Inflammatory macrophage treated with lipopolysaccharide for 1 hour (primary cell): Measurements from ENCODE around the gene ERC2.
"Not testable (repeated sequence)": the region's sequence is repeated elsewhere in the genome, so short reads cannot be mapped to it uniquely, and the experiment has no call there.

Source experiments
- DNase-seq, 2 donors: peaks; one replicate each; pipeline ENCODE4 v3.0.0-alpha.2; 2020 to 2022

Gene ERC2

DNA sequence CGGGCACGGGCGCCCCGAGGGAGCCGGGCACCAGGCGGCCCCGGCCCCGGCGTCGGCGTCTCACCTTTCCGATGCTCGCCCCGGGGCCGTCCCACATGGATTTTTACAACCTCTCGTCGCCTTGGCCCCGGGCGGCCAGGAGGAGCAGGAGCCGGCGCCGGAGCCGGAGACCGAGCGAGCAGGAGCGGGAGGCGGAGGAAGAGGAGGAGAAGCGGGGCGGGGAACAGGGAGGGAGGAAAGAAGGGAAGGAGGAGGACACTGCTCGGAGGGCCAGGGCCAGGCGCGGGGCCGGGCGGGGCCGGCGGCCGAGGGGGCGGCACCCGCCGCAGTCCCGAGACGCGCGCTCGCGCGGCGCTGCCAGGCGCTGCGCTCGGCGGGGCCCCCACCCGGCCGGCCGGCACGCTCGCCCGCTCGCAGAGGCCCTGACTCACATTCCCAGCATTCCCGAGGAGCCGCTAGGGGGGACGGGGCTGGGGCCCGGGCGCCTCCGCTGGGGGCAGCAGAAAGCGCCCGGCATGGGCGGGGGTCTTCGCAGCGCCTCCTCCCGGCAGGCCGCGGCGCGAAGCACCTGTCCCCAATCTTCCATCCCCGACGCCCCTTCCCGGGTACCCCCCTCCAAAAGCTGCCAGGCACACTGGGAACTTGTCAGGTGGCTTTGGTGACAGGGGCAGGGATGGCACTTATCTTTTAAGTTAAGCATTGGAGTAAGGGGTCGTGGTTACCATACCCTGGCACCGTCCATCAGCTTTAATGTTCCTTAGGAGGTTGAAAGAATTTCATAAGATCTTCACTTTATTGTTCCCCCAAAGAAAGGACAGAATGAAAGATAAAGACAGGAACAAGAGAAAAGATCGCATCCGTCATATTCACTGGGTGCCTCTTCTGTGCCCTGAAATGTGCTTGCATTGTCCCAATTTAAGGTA is at the start of gene ERC2:
TSS of gene ERC2 (minus strand) at position 284 of the 923 bp plus-strand sequence.
- DNase-seq, result no peak

DNA sequence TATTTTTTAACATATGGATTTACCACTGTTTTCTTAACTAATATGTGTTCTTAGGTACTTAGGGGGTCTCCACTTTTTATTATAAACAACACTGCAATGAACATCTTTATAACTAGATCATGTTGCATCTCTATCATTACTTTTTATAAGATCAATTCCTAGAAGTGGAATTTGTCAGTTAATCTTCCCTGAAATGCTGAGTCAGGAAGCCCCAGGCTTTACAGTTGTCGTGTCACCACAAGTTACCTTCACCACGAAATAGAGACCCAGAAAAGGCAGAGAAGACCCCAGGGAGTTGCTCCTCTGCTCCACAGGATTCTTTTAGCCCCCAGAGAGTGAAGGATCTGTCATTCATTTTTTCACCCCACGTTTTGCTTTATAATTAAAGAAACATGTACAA is 34.5 kb upstream of the ERC2 start:
- DNase-seq, result no peak

DNA sequence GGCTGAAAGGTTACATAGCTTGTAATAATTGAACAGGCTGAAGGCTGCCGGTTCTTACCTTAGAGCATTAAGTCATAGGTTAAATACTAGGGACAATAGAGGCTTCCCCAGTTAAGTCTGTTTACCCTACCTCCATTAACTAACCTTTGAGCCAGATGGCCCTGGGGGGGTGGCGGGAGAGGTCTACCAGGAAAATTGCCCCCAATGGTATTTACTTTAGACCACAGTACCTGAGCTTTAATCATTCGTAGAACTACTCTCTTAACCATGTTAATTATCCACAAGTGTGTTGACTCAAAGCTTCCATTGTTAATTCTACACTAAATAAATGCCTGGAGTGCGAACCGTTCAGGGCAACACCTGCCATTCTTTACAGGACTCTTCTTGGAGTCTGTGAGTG is 28.1 kb upstream of the ERC2 start:
- DNase-seq, result not testable (repeated sequence)

DNA sequence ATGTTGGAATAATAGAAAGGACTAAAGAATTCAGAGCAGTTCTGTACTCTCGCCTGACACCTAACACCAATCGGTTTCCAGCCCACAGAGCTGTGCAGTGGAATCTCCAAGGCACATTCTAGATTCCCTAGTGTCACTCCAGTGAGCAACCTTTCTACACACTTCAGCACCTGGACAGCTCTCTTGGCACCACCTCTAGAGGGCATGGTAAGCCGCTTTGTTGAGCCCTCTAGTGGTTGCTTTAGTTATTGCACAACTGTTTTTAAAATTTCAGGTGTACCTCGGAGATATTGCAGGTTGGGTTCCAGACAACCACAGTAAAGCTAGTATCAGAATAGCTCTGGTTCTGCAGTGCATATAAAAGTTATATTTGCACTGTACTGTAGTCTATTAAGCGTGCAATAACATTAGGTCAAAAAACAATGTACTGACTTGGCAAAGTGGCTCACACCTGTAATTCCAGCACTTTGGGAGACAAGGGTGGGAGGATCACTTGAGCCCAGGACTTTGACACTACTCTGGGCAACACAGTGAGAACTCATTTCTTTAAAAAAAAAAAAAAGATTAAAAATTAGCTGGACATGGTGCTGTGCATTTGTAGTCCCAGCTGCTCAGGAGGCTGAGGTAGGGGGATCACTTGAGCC is 26.5 kb upstream of the ERC2 start:
- peak; percentile 62 to 87 for DNase-seq

DNA sequence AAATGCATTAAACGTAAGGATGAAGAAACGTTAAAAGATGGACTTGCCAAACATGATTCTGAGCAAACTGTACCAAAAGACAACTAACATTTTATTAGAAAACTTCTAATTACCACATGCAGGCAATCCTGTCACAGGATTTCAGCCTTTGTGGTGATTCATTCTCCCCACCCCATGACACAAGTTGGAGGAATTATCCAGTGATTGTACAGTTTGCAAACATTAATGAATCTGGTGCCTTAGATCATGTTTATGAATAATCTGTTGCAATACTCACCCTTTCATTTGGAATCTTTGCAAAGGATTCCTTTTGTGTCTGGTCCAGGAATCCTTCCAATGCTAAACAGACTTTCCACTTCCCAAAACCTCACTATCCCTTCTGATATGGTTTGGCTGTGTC is 23.3 kb upstream of the ERC2 start:
- DNase-seq, result no peak

DNA sequence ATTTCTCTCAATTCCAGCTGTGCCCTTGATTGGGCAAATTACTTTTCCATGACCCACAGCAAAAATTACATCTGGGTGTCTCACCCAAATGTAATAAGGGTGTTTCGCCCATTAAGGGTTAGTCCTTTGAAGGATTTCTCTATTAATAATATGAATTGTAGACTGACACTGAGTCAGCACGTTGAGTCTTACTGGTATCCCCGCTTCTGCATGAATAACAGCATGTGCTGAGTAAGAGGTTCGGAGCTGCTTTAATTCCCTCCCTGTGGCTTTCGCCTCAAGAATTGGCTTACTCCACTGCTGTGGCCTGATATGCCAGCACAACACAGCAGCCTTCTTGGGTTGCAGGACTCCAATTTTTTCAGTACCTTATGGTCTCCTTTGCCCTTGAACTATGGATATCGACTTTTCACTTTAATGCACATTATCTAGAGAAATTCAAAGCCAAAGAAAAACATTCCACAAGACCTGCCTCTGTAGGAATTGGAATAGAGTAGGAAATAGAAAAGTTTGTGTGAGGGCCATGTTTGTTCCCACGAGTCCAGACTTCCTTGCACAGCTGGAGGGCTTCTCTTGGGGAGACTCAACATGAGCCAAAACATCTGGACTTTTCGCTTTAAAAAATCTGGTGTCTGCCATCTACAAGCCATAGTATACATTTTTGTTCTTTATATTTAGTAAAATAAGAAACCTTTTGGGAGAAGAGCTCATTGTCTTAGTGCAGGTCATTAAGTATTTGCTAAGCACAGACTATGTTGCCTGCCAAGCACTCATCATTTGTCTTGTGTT is 20.7 kb upstream of the ERC2 start:
- no peak for DNase-seq

DNA sequence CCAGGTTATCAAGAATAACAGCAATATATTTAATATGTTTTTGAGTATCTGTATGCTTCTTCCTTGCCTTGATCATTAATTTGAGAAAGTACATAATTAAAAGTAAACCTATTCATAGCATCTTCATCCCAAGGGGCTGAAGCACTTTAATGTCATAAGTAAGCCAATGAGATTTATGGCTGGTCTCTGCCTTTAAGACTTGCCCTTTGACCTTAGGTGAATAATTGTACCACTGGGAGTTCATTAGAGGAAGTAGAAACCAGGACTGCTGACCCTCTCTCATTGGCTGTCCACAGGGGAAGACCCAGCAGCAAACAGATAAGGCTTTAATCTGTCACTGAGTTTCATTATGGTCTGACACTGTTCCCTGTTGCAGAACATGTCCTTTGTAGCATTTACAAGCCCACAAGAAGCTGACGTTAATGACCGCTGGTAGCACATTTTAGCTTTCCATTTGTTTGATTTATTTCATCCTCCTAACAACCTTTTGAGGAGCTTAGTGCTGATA is 16.3 kb upstream of the ERC2 start:
- no peak for DNase-seq

DNA sequence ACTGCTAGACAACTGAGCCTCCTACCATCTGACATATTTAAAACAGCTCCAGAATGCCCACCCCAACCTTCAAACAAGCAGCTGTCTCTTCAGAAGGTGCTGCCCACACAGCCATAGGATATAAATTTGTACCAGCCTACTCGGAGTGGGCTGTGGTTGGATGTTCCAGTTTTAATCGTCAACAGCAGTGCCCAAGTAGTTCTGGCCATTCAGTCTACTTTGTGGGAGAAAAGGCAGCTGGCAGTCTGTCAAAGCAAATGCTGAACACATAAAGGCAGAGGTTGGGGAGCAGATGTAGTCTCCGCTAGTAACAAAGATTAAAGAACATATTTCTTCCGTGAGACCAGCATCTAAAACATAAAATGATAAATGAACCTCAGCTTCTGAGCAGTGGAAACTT is 15.9 kb upstream of the ERC2 start:
- no peak for DNase-seq

DNA sequence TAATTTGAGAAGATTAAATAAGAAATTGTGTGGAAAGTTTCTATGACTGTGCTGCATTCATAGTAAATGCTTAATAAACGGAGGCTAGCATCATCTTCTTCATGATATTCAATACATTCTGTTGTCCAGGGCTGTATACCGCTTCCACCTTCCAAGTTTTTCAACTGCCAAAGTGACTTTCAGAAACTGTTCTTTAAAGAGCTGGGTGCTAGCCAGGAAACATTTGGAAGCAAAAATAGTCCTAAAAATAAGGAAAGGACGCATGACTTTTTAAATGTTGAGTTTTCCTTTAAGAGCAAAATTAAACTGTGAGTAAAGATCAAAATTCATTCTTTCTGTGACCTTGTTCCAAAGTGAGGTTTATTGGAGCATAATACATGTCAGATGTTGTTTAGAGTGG is 9.4 kb upstream of the ERC2 start:
- no peak for DNase-seq

DNA sequence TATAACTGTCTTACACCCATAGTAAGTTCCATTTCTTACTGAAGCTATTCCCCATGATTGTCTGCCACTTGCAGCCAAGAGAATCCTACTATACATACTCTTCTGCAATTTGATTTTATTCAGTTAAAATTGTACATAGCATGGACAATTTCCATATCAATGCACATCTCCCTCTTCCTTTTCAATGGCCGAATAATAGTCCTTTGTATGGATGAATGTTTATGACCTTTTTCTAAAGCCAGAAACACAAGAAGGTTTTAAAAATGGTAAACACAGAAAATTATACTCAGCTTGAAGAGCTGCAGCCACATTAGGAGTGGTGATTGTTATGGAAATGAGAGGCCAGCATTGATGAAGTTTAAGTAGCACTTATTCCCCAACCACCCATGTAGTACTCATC is 8.5 kb upstream of the ERC2 start:
- no peak for DNase-seq

DNA sequence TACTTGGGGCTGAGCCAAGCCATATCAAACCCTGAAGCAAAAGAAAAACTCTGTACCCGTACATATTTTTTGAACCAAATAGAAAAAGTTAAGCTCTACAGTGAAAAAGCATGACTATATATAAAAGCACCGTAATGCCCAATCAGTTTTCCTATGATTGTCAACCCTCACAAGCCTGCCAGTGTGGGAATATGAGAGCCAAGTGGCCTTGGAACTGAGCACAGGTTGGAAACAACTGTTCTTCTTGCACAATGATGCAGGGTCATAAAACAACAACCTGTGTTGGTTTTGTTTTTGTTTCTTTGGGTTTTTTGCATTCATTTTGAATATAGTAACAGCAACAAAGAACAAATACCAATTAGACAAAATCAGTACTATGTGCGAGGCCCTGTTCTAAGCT is 3.5 kb upstream of the ERC2 start:
- no peak for DNase-seq

DNA sequence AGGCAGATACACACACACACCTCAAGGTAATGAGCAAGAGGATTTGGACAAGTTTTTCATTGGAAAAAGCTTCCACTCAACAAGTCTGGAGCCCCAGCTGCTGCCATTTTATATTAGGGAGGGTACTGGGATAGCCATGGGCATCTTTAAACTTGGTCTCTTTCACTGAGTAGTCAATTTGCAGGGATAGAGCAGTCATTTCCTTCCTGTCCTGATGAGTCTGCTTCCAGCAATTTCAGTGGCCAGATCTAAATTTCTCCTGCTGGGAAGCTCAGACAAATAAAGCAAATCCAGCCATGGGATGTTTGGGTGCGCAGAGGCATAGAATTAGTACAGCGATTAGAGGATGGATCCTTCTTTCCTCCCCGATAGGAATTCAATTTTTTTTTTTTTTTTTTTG is 874 bp upstream of the ERC2 start:
- DNase-seq, result no peak

DNA sequence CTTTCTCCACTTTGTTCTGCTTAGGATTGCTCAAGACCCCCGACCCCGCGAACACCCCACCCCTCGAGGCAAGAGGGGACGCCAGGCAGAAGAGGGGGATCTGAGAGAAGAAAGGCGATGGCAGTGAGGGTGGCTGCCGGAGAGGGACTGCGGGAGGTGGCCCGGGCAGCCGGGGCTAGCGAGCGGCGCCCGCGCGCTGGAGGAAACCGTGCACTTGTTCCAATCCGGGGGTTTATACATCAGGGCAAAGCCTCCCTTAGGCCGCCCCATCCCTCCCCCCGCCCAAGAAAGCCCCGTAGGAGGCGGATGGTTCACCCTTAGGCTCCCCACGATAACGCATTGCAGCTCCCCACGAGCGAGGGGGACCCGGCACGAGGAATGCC is 475 bp downstream of the ERC2 start:
- no peak for DNase-seq

DNA sequence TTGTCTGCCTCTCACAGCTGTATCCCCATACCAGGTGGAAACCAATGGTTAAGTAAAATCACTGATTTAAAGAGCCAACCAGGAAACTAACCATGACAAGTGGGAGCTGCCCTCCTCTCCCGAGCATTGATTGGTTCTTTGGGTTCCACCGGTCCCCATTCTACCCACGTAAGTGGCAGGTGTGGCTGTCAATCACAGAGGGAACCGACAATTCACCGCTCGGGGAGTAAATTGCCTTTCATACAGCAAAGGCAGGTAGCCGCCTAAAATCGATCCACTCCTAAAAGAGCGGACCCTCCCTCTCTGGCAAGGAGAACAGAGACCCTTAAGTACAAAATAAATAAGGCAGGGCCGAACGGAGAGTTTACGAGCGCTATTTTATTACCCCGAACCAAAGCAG is 1.2 kb downstream of the ERC2 start:
- no peak for DNase-seq

DNA sequence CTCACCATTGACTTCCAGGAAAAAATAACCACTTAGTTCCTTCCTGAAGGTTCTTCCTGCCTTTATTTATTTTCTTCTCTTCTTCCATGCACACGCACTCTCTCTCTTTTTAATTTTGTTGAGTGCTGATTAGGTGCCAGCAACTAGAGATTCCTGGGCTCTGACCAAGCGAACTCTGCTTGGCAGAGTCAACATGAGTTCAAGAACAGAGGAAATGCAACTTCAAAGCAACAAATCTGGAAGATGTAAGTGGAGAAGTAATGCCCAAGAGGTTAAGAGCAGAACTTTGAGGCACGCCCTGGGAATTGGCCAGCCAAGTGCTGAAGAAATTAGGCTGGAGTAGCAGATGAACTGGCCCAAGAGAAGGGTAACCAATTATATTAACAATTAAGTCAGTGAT is 8.5 kb downstream of the ERC2 start:
- DNase-seq, result no peak

DNA sequence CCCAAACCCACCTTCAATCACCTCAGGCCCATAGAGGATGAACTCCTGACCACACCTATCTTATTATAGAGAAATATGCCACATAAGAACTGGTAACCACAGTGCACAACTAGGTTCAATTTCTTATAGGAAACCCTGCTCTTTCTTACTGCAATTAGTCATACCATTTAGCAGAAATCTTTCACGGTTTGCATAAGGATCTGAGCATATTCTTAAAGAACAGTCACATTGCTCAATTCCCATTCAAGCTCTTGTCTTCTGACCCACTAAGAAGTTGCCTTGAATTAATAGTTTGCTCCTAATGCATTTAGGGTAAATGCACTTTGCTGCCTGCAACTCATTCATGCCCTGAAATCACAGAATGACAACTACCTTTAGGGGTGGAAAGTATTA is 9.2 kb downstream of the ERC2 start:
- no peak for DNase-seq

DNA sequence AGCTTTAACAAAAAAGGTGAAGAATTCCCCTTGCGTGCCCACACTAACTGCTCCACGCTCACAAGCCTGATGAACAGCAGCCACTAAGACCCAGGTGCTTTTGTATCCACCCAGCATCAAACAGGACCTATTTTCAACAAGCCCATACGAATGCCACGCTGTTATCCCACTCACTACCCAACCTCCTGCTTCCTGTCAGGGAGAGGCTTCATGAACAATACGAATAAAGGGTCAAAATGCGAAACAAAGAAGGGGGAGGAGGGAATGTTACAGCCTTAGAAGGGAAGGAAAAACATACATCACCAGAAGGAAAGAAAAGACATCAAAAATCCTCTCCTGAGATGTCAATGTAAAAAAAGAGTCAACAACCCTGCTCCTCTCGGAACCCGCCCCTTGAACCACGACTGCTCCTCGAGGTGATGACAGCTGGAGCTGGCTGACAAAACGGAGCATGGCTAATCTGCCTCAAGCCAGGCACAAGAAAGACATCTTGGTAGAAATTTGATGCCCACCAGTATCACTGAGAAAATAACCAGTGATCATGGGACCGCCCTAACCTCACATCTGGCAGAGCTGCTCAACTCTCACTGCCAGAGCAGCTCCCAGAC is 9.7 kb downstream of the ERC2 start:
- DNase-seq, result no peak

DNA sequence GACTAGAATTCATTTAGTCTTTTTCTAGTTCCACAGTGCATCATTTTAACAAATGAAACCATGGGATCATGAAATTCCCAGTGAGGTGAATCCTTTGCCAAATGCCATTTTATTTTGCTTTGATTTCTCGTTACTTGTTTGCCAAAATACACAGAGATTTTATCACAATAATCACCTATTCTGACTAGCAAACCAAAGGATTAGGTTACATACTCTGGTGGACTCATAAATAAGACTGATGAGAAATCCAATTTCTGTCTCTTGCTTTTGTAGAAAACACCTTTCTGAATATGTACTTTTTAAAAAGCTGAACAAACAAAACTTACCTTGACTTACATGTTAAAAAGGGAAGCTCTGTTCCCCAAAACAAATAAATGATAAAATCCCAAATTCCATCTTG is 12.2 kb downstream of the ERC2 start:
- no peak for DNase-seq

DNA sequence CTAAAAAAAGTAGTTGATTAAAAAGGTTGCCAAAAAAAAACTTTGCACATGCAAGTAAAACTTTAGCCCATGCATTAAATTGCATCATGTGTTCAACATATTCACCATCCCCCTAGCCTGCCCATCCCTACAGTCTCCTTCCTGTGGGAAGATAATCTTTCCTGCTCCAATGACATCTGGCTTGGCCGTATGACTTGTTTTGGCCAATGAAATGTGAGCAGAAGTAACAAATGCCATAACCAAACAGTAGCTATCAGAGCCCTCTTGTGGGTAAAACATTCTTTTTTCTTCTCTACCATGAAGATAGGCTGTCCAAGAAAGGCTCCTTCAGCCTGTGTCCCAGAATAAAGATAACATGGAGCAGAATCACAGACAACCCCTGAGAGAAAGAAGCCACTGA is 15.3 kb downstream of the ERC2 start:
- DNase-seq, result no peak

DNA sequence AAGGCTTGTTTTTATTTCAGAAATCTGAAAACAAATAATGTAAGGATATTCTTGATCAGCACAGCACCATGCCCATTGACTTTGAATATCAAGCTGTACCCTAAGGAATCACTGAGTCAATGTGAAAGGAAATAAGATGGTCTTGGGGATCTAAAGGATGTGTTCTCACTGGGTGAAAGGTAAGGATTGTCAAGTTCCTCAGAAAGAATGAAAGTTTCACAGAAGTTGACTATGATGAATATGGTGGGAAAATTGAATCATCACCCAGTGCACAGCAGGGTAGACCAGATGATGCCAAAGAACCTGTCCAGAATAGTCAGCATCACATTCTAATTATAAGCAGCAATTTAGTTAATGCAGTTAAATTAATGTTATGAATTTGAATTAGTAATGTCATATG is 16.2 kb downstream of the ERC2 start:
- no peak for DNase-seq

DNA sequence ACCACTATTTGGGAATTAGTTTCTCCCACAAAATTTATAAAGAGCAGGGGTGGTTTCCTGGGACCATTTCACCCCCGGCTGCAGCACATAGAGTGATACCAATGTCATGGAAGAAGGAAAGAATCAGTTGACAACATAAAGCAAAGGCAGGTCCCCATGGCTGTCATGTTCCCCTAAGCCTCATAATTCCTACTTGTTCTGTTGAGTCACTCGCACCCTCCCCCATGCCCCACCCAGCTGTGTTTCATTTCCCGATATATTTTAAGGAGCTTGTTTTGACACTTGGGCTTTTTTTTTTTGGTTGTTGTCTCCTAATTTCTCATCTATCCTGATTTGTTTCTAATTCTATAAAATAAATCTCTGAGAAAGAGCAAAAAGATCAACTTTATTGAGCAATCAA is 24.9 kb downstream of the ERC2 start:
- DNase-seq, result no peak

DNA sequence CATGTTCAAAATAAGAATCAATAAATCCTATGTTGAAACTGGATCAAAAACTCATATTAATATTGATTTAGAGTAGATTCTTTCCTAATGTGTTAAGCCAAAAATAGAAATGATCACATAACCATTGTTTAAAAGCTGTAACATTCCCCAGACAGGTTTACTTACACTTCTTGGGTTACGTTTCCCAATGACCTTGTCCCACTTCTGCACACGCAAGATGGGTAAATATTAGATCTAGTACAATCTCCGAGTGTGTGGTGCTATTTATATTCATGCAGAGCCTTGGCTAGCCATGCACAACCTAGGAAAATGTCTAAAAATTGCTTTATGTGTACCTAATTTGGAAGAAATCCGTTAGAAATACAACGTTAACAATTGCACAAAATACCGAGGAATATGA is 39.6 kb downstream of the ERC2 start:
- DNase-seq, result no peak

DNA sequence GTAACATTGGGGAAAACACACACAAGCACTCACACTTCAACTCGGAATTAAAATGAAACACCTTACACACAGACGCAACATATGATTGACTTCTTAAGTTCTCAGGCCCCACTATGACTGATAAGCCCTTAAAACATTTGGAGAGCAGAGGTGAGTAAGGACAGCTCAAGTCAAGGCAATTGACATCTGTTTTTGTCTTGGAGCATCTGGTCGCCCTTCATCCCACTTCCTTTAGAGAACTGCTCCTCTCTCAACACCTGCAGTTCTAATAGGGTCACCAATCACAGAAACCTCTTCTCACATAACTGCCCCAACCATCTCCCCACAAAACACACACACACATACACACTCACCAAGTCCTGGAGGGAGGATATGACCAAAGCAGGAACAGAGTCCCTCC is 43.4 kb downstream of the ERC2 start:
- no peak for DNase-seq
